K562 (cell line): ENCODE results near the gene BID. TPM values are rescaled to one million over a fixed set of nuclear protein-coding genes. Genes with fewer than 3 reads are reported as not detected.

ENCODE experiments used
- EZH2 ChIP-seq: IDR thresholded peaks from 2 replicates; pipeline ENCODE4 v1.6.1; 2012; ENCODE audit warnings: low read depth, mild to moderate bottlenecking, inconsistent platforms, low read length, borderline replicate concordance
- ILF3 ChIP-seq: fragments of 450-650 bp; IDR thresholded peaks from 2 replicates; pipeline ENCODE4 v1.6.1; 2018; ENCODE audit warnings: antibody characterized with exemption, mild to moderate bottlenecking, moderate library complexity, borderline replicate concordance
- MED1 ChIP-seq: sonication (generic); formaldehyde crosslinking; IDR thresholded peaks from 2 replicates; pipeline ENCODE4 v1.8.1; 2023; ENCODE audit warnings: missing genetic modification reagents, borderline replicate concordance
- NFE2 ChIP-seq: IDR thresholded peaks from 2 replicates; pipeline ENCODE4 v1.6.1; 2014; ENCODE audit warnings: antibody characterized with exemption, low read depth
- POU5F1 ChIP-seq: fragments of 150-350 bp; IDR thresholded peaks from 2 replicates; pipeline ENCODE4 v1.6.1; 2014; ENCODE audit warnings: borderline replicate concordance, low read length, low read depth, mild to moderate bottlenecking; ENCODE audit not compliant: partially characterized antibody
- PYGO2 ChIP-seq: fragments of 450-650 bp; IDR thresholded peaks from 2 replicates; pipeline ENCODE4 v1.6.1; 2016; ENCODE audit warnings: mild to moderate bottlenecking, missing genetic modification characterization, moderate library complexity, missing compliant biosample characterization
- U2AF2 ChIP-seq: fragments of 200-400 bp; formaldehyde crosslinking; optimal IDR thresholded peaks from 2 replicates; pipeline ENCODE3; 2017; ENCODE audit warnings: low read depth, mild to moderate bottlenecking, low read length
- polyA plus RNA-seq, 8 experiments: library from polyadenylated mRNA; depleted of rRNA in 4 of 8; stranded (reverse) in 5 of 8; unstranded in 3 of 8; fragments of >200 nt; fragmentation: Nextera tagmentation in 2 of 8; fragmentation: Illumina TruSeq in 1 of 8; extraction: Ambion mirVana in 2 of 8; extraction: Trizol in 1 of 8; gene quantifications; 2 replicates each; pipeline versions ENCODE4 v1.2.1 to v1.2.3, GENCODE V29; 2011 to 2014; ENCODE audit warnings: inconsistent platforms in 1 of 8, missing spikeins in 1 of 8
- total RNA-seq, 7 experiments: library from RNA; depleted of rRNA in 6 of 7; stranded (reverse); fragments of >200 nt in 6 of 7; fragmentation: Illumina TruSeq in 2 of 7; extraction: Trizol in 2 of 7; gene quantifications; 2 replicates each; pipeline versions ENCODE4 v1.2.1 to v1.2.3, GENCODE V29; 2011 to 2021; ENCODE audit warnings: low replicate concordance in 1 of 7
- TF ChIP-seq, protein P1 (sequence below): fragments of 450-650 bp; IDR thresholded peaks from 2 replicates; pipeline ENCODE4 v1.6.1; 2017; ENCODE audit warnings: antibody characterized with exemption
- TF ChIP-seq, protein P2 (sequence below), 2 experiments: fragments of 150-350 bp in 1 of 2; IDR thresholded peaks; 2 replicates each; pipeline ENCODE4 v1.6.1; 2012 to 2016; ENCODE audit warnings: low read depth in 2 of 2, low read length in 2 of 2, mild to moderate bottlenecking in 1 of 2, moderate library complexity in 1 of 2
- TF ChIP-seq, protein P3 (sequence below): IDR thresholded peaks from 3 replicates; pipeline ENCODE4 v1.6.1; 2011; ENCODE audit warnings: borderline replicate concordance, mild to moderate bottlenecking, moderate library complexity; ENCODE audit not compliant: insufficient read length; ENCODE audit errors: extremely low read depth
- TF ChIP-seq, protein P4 (sequence below): fragments of 250-450 bp; sonication (Bioruptor Pico); IDR thresholded peaks from 2 replicates; pipeline ENCODE4 v1.8.0; 2022; ENCODE audit warnings: moderate library complexity, mild to moderate bottlenecking, inconsistent platforms
- TF ChIP-seq, protein P5 (sequence below): fragments of 450-650 bp; formaldehyde crosslinking; IDR thresholded peaks from 2 replicates; pipeline ENCODE4 v1.4.0; 2020; ENCODE audit warnings: mild to moderate bottlenecking
- TF ChIP-seq, protein P6 (sequence below): fragments of 450-650 bp; IDR thresholded peaks from 2 replicates; pipeline ENCODE4 v1.7.0; 2016; ENCODE audit warnings: borderline replicate concordance

The BID gene
- total and polyA plus RNA-seq, 9 of the 15 experiments (the other 6 are each of a cell fraction or from before 2014, with no cell fraction given): 5.2 to 209 (median 63.7) TPM

DNA sequence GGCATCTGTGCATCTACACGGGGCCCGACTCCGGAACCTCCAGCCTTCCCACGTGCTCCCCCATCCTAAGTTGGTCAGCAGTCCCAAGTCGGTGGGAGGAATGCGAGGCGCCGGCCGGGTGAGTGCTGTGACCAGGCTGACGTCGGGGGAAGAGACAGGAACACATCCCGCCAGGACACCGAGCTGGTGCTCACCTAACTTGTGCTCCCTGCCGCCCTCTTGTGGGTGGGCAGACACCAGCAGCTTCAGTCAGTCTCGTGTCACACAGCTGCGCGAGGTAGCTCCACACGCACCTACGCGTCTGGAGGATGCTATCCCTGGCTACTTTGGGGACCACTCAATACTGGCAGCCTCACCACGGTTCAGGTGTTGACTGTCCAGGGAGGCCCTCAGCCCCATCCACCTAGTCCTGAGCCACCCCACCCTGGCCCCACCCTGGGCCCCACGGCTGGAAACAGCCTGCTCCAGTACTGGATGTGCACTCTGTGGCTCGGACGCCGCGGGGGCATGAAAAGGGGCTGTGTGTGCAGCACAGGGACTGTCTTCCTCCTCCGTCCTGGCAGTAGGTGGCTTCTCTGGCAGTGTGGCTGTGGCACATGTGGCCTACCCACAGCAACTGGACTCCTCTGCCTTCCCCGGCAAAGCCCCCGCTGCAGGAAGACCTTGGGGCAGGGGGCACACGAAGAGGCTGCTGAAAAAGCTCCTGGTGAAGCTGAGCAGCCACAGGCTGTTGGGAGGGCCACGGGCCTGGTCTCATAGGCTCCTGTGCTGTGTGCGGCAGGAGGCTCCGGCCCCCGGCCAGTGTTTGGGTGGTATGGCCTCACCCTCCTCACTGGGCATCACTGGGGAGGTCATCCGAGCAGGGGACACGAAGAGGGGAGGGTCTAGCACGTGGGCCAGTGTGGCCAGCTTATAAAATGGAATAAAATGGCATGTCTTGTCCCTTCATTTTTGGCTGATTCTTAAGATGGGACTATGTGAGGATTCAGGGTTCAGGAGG is 11.2 kb upstream of the BID start (continued):
- TF ChIP-seq, protein P1, sequence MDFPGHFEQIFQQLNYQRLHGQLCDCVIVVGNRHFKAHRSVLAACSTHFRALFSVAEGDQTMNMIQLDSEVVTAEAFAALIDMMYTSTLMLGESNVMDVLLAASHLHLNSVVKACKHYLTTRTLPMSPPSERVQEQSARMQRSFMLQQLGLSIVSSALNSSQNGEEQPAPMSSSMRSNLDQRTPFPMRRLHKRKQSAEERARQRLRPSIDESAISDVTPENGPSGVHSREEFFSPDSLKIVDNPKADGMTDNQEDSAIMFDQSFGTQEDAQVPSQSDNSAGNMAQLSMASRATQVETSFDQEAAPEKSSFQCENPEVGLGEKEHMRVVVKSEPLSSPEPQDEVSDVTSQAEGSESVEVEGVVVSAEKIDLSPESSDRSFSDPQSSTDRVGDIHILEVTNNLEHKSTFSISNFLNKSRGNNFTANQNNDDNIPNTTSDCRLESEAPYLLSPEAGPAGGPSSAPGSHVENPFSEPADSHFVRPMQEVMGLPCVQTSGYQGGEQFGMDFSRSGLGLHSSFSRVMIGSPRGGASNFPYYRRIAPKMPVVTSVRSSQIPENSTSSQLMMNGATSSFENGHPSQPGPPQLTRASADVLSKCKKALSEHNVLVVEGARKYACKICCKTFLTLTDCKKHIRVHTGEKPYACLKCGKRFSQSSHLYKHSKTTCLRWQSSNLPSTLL: no peak
- TF ChIP-seq, protein P2, sequence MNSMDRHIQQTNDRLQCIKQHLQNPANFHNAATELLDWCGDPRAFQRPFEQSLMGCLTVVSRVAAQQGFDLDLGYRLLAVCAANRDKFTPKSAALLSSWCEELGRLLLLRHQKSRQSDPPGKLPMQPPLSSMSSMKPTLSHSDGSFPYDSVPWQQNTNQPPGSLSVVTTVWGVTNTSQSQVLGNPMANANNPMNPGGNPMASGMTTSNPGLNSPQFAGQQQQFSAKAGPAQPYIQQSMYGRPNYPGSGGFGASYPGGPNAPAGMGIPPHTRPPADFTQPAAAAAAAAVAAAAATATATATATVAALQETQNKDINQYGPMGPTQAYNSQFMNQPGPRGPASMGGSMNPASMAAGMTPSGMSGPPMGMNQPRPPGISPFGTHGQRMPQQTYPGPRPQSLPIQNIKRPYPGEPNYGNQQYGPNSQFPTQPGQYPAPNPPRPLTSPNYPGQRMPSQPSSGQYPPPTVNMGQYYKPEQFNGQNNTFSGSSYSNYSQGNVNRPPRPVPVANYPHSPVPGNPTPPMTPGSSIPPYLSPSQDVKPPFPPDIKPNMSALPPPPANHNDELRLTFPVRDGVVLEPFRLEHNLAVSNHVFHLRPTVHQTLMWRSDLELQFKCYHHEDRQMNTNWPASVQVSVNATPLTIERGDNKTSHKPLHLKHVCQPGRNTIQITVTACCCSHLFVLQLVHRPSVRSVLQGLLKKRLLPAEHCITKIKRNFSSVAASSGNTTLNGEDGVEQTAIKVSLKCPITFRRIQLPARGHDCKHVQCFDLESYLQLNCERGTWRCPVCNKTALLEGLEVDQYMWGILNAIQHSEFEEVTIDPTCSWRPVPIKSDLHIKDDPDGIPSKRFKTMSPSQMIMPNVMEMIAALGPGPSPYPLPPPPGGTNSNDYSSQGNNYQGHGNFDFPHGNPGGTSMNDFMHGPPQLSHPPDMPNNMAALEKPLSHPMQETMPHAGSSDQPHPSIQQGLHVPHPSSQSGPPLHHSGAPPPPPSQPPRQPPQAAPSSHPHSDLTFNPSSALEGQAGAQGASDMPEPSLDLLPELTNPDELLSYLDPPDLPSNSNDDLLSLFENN (IDR thresholded peaks at IDR 0.05; ENCODE audit: low read depth in 2 of 2, low read length in 2 of 2): no peak; a peak in 1 of 4 replicates
- no peak for TF ChIP-seq MED1 (CRISPR knock-in tag)
- TF ChIP-seq, protein P3, sequence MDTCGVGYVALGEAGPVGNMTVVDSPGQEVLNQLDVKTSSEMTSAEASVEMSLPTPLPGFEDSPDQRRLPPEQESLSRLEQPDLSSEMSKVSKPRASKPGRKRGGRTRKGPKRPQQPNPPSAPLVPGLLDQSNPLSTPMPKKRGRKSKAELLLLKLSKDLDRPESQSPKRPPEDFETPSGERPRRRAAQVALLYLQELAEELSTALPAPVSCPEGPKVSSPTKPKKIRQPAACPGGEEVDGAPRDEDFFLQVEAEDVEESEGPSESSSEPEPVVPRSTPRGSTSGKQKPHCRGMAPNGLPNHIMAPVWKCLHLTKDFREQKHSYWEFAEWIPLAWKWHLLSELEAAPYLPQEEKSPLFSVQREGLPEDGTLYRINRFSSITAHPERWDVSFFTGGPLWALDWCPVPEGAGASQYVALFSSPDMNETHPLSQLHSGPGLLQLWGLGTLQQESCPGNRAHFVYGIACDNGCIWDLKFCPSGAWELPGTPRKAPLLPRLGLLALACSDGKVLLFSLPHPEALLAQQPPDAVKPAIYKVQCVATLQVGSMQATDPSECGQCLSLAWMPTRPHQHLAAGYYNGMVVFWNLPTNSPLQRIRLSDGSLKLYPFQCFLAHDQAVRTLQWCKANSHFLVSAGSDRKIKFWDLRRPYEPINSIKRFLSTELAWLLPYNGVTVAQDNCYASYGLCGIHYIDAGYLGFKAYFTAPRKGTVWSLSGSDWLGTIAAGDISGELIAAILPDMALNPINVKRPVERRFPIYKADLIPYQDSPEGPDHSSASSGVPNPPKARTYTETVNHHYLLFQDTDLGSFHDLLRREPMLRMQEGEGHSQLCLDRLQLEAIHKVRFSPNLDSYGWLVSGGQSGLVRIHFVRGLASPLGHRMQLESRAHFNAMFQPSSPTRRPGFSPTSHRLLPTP: no peak
- TF ChIP-seq, protein P4, sequence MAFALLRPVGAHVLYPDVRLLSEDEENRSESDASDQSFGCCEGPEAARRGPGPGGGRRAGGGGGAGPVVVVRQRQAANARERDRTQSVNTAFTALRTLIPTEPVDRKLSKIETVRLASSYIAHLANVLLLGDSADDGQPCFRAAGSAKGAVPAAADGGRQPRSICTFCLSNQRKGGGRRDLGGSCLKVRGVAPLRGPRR: no peak
- no peak for TF ChIP-seq U2AF2
- TF ChIP-seq, protein P5, sequence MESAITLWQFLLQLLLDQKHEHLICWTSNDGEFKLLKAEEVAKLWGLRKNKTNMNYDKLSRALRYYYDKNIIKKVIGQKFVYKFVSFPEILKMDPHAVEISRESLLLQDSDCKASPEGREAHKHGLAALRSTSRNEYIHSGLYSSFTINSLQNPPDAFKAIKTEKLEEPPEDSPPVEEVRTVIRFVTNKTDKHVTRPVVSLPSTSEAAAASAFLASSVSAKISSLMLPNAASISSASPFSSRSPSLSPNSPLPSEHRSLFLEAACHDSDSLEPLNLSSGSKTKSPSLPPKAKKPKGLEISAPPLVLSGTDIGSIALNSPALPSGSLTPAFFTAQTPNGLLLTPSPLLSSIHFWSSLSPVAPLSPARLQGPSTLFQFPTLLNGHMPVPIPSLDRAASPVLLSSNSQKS: no peak
- TF ChIP-seq, protein P6, sequence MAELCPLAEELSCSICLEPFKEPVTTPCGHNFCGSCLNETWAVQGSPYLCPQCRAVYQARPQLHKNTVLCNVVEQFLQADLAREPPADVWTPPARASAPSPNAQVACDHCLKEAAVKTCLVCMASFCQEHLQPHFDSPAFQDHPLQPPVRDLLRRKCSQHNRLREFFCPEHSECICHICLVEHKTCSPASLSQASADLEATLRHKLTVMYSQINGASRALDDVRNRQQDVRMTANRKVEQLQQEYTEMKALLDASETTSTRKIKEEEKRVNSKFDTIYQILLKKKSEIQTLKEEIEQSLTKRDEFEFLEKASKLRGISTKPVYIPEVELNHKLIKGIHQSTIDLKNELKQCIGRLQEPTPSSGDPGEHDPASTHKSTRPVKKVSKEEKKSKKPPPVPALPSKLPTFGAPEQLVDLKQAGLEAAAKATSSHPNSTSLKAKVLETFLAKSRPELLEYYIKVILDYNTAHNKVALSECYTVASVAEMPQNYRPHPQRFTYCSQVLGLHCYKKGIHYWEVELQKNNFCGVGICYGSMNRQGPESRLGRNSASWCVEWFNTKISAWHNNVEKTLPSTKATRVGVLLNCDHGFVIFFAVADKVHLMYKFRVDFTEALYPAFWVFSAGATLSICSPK: no peak
- TF ChIP-seq NFE2: no peak
- no peak for TF ChIP-seq POU5F1
- TF ChIP-seq EZH2: no peak
- no peak for TF ChIP-seq ILF3
- TF ChIP-seq PYGO2 (tag): no peak
